NT2/D1 (cell line): ENCODE results near the gene ATP2C1.

Experiments used
- YY1 ChIP-seq: IDR thresholded peaks from 2 replicates; pipeline ENCODE4 v1.6.1; 2011; ENCODE audit not compliant: insufficient read length, insufficient read depth
- ZNF274 ChIP-seq: IDR thresholded peaks from 2 replicates; pipeline ENCODE4 v1.6.1; 2011; ENCODE audit warnings: mild to moderate bottlenecking, low read depth, low read length

- TF ChIP-seq YY1 (no peak), ZNF274 (no peak)
Observed at GRCh38 chr3:131018970-131019369, 125.1 kb downstream of the ATP2C1 start.
